Coronary artery (tissue), 2 donors: Measurements from ENCODE around the gene PRKCZ.

Experiments
- DNase-seq: peaks from one replicate; pipeline ENCODE4 v3.0.0-alpha.2; 2017; ENCODE audit warnings: low spot score
- H3K27ac ChIP-seq, 2 donors: fragments of 200-600 bp; sonication (generic); one replicate each; pipeline ENCODE4 v1.5.1; 2016 to 2019
- H3K4me3 ChIP-seq: fragments of 200-600 bp; sonication (generic); 2 replicates; pipeline ENCODE4 v1.5.1; 2016; ENCODE audit warnings: mild to moderate bottlenecking, moderate library complexity
- TF ChIP-seq, protein P1 (sequence below): fragments of 200-600 bp; sonication (generic); IDR thresholded peaks from one replicate; pipeline ENCODE4 v1.5.1; 2019; ENCODE audit warnings: antibody characterized with exemption

PRKCZ gene

DNA sequence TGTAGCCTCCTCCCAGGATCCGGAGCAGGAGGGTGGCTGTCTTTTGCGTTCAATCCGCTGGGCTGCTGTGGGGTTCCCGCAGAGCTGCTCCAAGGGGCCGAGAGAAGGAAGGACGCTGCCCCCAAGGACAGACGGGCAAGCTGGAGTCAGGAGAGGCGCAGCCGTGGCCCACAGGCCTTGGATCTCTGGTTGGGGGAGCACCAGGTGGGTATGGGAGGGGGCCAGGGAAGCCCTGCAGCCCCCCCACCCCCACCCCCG is 162.0 kb downstream of the PRKCZ start:
- peak overlapping the region; percentile 90 to 100 for H3K27ac ChIP-seq
- TF ChIP-seq, protein P1, sequence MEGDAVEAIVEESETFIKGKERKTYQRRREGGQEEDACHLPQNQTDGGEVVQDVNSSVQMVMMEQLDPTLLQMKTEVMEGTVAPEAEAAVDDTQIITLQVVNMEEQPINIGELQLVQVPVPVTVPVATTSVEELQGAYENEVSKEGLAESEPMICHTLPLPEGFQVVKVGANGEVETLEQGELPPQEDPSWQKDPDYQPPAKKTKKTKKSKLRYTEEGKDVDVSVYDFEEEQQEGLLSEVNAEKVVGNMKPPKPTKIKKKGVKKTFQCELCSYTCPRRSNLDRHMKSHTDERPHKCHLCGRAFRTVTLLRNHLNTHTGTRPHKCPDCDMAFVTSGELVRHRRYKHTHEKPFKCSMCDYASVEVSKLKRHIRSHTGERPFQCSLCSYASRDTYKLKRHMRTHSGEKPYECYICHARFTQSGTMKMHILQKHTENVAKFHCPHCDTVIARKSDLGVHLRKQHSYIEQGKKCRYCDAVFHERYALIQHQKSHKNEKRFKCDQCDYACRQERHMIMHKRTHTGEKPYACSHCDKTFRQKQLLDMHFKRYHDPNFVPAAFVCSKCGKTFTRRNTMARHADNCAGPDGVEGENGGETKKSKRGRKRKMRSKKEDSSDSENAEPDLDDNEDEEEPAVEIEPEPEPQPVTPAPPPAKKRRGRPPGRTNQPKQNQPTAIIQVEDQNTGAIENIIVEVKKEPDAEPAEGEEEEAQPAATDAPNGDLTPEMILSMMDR, result no peak
- peak overlapping the region; percentile 66 for H3K4me3 ChIP-seq
- DNase-seq, result no peak

DNA sequence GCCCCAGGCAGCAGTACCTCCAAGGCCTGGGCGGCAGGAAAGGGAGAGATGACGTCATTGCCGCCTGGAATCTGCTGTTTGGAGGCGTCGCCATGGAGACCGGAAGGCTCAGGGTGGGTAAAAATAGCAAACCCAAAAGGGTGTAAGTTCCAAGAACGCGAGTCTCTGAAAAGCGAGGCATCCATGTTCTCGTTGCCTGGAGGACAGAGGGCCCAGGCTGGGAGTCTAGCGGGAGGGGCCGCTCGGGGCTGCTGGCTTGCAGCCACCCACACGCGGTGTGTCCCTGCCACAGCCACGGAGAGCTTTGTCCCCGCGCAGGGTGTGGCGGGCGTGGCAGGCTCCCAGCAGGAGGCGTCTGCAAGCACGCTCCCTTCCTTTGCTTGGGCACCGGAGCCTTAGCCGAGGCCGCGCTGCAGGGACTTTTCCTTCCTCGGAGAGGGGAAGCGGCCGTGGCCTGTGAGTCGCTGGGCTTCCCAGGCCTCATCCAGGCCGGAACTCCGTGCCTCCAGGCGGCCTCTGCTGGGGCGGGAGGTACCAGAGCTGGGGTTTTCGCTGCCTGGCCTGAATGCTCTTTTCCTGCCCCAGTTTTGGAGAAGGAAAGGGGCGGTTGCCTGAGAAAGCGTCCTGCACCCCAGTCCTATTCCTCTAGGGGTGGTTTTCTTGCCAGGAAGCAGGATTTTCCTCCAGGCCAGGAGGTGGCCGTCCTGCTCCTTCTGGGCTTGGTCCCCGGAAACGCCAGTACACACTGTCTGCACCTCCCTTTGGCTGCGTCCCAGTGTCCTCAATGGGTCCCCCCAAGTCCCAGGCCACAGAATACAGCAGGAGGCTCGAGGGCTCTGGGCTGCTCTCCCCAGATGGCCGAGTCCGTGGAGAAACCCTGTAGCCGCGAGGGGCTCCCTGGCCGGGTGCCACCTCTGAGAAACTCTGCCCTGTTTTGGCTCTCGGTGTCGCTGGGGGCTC is 162.6 kb downstream of the PRKCZ start:
- TF ChIP-seq, protein P1, result no peak

DNA sequence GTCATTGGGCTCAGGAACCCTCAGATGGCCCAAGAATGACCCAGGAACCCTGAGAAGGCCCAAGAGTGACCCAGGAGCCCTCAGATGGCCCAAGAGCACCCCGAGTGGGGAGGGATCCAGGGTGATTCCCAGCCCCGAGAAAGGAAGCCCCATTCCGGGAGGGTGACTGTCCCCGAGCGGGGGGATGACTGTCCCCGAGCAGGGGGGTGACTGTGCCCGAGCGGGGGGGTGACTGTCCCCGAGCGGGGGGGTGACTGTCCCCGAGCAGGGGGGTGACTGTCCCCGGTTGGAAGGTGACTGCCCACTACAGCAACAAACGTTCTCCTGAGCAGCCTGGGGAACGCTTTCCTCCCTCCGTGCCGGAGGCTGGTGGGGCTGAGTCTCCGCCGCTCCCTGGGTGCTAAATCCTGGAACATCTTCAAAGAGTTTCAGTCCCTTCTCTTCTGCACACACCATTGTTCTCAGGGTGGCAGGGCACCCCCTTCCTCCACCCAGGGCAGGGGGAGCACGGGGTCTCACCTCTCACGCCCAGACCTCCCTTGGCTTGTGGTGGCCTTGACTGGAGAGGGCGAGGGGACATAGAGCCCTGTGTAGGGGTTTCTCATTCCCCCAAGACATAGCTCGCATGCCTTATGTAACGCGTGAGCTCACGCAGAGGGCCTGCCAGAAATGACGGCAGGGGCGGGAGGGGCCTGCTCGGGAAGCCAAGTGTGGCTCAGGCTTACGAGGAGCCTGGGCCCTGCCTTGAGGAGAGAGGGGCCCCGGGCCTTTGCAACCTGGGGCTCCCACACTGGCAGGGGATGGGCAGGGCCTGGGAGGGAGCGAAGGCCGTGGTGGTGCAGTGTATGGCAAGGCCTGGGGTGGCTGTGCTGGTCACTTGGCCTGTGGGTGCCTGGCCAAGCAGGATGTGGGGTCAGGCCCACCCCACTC is 163.6 kb downstream of the PRKCZ start:
- peak; percentile 94 for DNase-seq
- peak overlapping the region; percentile 66 for H3K4me3 ChIP-seq
- peak overlapping the region; percentile 90 to 100 for H3K27ac ChIP-seq
- TF ChIP-seq, protein P1, result no peak

More for the DNA sequence above, 162.6 kb downstream of the PRKCZ start:
- Histone ChIP-seq H3K4me3 (peak overlapping the region; percentile 66), H3K27ac (peak overlapping the region; percentile 90 to 100)
- peak; percentile 99 for DNase-seq

DNA sequence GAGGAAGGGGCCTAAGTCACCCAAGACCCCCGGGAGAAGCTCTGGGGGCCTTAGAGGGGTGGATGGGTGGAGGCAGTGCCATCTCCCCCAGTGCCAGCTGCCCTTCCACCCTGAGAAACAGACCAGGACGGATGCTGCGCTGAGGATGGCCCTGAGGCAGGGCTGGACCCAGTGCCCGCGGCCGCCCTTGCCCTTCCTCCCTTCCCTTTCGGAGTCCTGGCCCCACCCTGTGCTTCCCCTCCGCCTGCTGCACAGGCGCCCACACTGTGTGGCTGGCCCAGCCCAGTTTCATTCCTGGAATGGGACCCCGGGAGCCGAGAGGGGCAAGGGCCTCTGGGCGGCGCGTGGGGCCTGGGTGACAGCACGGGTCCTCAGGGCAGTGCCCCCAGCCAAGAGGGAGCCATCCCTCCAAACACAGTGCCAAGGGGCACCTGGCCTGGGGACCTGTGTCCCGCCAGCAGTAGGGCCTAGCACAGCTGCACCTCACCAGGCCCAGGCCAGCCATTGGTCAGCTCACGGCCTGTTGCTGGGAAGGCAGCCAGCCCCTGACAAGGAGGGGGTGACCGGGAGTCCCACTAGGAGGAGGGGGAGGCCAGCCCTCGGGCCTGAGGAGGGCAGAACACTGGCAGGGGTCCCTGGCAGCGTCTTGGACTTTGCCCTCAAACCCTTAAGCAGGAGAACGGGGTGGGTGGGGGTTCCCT is 164.5 kb downstream of the PRKCZ start:
- TF ChIP-seq, protein P1, result no peak
- DNase-seq, result peak; percentile 78
- Histone ChIP-seq H3K4me3 (peak overlapping the region; percentile 66), H3K27ac (peak overlapping the region; percentile 90 to 100)

DNA sequence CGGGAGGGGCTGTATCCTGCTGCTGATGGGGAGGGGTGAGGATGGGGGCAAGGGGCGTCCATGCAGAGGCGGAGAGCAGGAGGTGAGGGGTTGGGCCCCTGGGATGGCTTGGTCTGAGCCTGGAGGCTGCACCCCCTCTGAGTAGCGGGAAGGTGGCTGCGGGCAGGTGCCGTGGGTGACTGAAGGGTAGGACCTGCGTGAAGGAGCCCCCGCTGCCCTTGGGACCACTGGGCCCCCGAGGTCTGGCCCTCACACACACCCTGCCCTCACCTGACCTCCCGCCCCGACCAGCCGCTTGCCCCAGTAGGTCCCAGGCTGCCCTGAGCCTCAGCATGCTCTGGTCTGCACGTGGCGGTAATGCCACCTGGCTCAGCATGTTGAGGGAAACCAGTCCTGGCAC is 165.1 kb downstream of the PRKCZ start:
- Histone ChIP-seq H3K27ac (peak overlapping the region; percentile 90 to 100), H3K4me3 (no peak overlapping the region)
- TF ChIP-seq, protein P1, result no peak
- DNase-seq, result no peak

DNA sequence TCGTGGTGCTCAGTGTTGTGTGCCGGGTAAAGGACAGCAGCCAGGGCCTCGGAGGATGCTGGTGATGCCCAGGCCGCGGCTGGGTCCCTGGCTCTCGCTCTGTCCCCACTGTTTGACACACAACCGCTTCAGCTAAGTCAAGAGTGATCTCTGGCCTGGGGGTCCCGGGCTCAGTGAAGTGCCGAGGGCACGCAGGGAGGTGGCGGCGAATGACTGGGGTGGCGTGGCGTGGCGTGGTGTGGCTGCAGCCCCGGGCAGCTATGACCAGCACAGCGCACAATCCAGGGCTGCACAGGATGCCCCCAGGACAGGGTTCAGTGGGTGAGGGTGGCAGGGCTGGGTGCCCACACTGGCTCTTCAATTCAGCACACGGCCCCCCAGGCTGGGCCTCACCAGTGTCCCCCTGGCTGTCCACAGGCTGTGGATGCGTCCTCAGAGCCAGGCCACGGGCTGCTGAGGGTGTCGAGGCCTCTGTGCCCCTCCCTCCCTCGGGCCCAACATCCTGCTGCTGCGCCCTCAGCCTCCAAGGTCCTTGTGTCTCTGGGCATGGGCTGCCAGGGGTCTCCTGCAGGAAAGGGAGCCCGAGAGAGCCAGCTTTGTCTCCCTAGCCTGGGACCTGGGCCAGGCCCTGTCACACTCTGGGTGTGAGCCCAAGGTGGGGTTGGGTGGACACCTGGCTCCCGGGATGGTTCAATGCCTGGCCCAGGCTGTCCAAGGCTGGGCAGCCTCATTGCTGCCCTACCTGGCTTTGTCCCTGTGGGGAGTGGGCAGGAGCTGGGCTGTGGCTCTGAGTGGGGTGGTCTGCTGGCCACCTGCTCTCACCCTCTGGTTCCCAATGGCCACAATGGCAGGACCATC is 165.9 kb downstream of the PRKCZ start:
- TF ChIP-seq, protein P1, result no peak
- H3K4me3 ChIP-seq, result no peak overlapping the region
- peak; percentile 77 for DNase-seq
- peak overlapping the region in 1 of 2 donors; percentile 100 for H3K27ac ChIP-seq
